ENCODE measurements around the gene TMEM259.
A peak's percentile ranks its signal among the peaks of the same experiment; 100 is the strongest.

The TMEM259 gene

GRCh38 chr19:1032264-1032867, 11.4 kb upstream of the TMEM259 start:
- TF ChIP-seq CREB1 (IDR thresholded peaks at IDR 0.05; ENCODE audit: low read depth): no peak
- TF ChIP-seq, protein P1, sequence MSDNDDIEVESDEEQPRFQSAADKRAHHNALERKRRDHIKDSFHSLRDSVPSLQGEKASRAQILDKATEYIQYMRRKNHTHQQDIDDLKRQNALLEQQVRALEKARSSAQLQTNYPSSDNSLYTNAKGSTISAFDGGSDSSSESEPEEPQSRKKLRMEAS (IDR thresholded peaks at IDR 0.05): no peak
- no peak for TF ChIP-seq RAD21 (IDR thresholded peaks at IDR 0.05; ENCODE audit: low read depth)
- TF ChIP-seq TCF12 (IDR thresholded peaks at IDR 0.05; ENCODE audit: low read depth): no peak
- no peak for TF ChIP-seq NFIC (IDR thresholded peaks at IDR 0.05)
- TF ChIP-seq YY1 (IDR thresholded peaks at IDR 0.05; ENCODE audit: low read depth): no peak
- TF ChIP-seq, protein P2, sequence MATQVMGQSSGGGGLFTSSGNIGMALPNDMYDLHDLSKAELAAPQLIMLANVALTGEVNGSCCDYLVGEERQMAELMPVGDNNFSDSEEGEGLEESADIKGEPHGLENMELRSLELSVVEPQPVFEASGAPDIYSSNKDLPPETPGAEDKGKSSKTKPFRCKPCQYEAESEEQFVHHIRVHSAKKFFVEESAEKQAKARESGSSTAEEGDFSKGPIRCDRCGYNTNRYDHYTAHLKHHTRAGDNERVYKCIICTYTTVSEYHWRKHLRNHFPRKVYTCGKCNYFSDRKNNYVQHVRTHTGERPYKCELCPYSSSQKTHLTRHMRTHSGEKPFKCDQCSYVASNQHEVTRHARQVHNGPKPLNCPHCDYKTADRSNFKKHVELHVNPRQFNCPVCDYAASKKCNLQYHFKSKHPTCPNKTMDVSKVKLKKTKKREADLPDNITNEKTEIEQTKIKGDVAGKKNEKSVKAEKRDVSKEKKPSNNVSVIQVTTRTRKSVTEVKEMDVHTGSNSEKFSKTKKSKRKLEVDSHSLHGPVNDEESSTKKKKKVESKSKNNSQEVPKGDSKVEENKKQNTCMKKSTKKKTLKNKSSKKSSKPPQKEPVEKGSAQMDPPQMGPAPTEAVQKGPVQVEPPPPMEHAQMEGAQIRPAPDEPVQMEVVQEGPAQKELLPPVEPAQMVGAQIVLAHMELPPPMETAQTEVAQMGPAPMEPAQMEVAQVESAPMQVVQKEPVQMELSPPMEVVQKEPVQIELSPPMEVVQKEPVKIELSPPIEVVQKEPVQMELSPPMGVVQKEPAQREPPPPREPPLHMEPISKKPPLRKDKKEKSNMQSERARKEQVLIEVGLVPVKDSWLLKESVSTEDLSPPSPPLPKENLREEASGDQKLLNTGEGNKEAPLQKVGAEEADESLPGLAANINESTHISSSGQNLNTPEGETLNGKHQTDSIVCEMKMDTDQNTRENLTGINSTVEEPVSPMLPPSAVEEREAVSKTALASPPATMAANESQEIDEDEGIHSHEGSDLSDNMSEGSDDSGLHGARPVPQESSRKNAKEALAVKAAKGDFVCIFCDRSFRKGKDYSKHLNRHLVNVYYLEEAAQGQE (IDR thresholded peaks at IDR 0.05; ENCODE audit: low read depth): no peak

GRCh38 chr19:1028062-1028926, 7.4 kb upstream of the TMEM259 start:
- TF ChIP-seq YY1 (IDR thresholded peaks at IDR 0.05; ENCODE audit: low read depth) (0 out of 2 replicates have a peak, but pooled peaks have one; percentile 33), TAF1 (IDR thresholded peaks at IDR 0.05; ENCODE audit: low read depth) (no peak; the same call in 1 of the 2 replicates), EP300 (IDR thresholded peaks at IDR 0.05; ENCODE audit: borderline replicate concordance) (peak; percentile 68), NFIC (IDR thresholded peaks at IDR 0.05) (peak; percentile 18; the same call in 1 of the 2 replicates), CREB1 (IDR thresholded peaks at IDR 0.05; ENCODE audit: low read depth) (no peak), USF1 (IDR thresholded peaks at IDR 0.05) (no peak), EGR1 (IDR thresholded peaks at IDR 0.05) (no peak), TEAD4 (IDR thresholded peaks at IDR 0.05) (peak; percentile 92), RAD21 (IDR thresholded peaks at IDR 0.05; ENCODE audit: low read depth) (no peak), ZBTB7A (IDR thresholded peaks at IDR 0.05; ENCODE audit: low read depth) (peak; percentile 65), FOXM1 (IDR thresholded peaks at IDR 0.05; ENCODE audit: borderline replicate concordance, low read depth) (no peak), CEBPB (IDR thresholded peaks at IDR 0.05) (no peak; the same call in 1 of the 2 replicates), TCF12 (IDR thresholded peaks at IDR 0.05; ENCODE audit: low read depth) (peak; percentile 77)
- TF ChIP-seq, protein P1 (IDR thresholded peaks at IDR 0.05): peak; percentile 13; the same call in 1 of the 2 replicates
- TF ChIP-seq, protein P2 (IDR thresholded peaks at IDR 0.05; ENCODE audit: low read depth): no peak

GRCh38 chr19:1027650-1028061, 6.7 kb upstream of the TMEM259 start:
- TF ChIP-seq EGR1 (IDR thresholded peaks at IDR 0.05) (no peak), CREB1 (IDR thresholded peaks at IDR 0.05; ENCODE audit: low read depth) (no peak), RAD21 (IDR thresholded peaks at IDR 0.05; ENCODE audit: low read depth) (no peak), TAF1 (IDR thresholded peaks at IDR 0.05; ENCODE audit: low read depth) (no peak), TCF12 (IDR thresholded peaks at IDR 0.05; ENCODE audit: low read depth) (peak; percentile 6; the same call in 1 of the 2 replicates), TEAD4 (IDR thresholded peaks at IDR 0.05) (no peak), FOXM1 (IDR thresholded peaks at IDR 0.05; ENCODE audit: borderline replicate concordance, low read depth) (no peak), NFIC (IDR thresholded peaks at IDR 0.05) (no peak), YY1 (IDR thresholded peaks at IDR 0.05; ENCODE audit: low read depth) (no peak), CEBPB (IDR thresholded peaks at IDR 0.05) (no peak), EP300 (IDR thresholded peaks at IDR 0.05; ENCODE audit: borderline replicate concordance) (no peak), ZBTB7A (IDR thresholded peaks at IDR 0.05; ENCODE audit: low read depth) (no peak), USF1 (IDR thresholded peaks at IDR 0.05) (no peak)
- TF ChIP-seq, protein P2 (IDR thresholded peaks at IDR 0.05; ENCODE audit: low read depth): no peak
- TF ChIP-seq, protein P1 (IDR thresholded peaks at IDR 0.05): peak; percentile 1; the same call in 1 of the 2 replicates

Measured in Ishikawa (cell line).